ENCODE measurements around the gene MED13.
"Not testable (repeated sequence)": the region's sequence is repeated elsewhere in the genome, so short reads cannot be mapped to it uniquely, and the experiment has no call there.

MED13 gene

DNA sequence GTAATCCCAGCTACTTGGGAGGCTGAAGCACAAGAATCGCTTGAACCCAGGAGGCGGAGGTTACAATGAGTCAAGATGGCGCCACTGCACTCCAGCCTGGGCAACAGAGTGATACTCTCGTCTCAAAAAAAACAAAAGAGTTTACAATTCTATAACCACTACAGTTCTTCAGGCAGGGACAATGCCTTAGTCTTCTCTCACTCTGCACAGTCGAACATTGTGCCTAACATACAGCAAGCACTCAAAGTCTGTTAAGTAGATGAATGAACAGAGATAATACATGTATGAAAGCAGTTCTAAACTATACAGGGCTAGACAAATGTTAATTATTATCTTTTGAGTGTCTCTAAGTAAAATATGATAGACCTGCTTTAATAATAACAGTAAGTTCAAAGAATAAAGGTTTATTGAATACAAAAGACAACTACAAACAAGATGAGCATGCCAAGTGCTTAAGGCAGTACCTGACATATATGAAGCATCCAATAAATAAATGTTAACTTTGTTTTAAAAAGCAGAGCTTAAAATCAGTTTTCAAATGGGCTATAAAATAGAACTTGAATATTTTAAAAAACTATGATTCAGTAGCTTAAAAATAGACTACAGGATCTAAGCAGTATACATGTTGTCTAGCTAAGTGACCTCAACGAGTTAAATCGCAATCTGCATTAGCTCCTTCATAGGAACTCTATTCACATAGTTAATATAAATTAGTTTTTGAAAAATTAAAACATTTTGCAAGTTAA is 156.6 kb downstream of the MED13 start:
- DNase-seq (ENCODE audit: low spot score) (no peak), FAIRE-seq (no peak)

DNA sequence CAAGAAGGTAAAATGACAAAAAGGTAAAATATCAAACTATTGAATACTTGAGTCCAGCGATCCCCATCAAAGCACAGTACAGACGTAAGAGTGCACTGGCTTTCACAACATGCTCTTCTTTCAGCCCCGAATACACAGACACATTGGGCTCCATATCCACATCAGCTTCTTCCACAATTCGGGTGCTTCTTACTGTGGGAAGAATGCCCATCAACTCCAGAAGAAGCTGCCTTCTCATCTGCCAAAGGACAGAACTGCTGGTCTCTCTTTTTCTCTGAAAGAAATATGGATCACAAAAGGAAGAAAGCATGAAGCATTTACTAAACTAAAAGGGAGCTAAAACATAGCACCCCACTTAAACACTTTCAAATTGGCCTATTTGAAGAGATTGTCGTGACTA is 157.7 kb downstream of the MED13 start:
- DNase-seq (ENCODE audit: low spot score): no peak
- FAIRE-seq: no peak

DNA sequence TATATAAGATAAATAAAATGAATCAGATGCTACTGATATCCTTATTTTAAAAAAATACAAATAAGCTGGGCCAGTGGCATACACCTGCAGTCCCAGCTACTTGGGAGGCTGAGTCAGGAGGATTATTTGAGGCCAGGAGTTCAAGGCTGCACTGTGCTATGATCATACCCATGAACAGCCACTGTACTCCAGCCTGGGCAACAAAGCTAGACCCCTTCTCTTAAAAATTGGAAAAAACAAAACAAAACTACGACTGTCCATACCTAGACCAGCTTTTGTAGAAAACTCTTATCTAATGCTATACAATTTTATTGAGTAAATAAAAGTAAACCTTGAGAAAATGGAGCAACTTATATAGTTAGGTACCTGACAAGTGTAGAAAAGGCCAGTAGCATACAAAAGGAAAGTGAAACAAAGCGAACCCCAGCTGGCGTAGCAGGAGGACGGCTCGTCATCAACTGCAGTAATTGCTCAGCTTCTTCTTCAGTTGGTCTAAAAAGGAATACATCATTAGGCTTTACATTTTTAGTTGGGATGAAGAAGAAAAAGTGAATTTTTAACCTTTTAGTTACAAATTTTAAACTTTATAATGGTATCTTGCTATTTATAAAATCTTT is 160.9 kb downstream of the MED13 start:
- FAIRE-seq (no peak), DNase-seq (ENCODE audit: low spot score) (no peak)

DNA sequence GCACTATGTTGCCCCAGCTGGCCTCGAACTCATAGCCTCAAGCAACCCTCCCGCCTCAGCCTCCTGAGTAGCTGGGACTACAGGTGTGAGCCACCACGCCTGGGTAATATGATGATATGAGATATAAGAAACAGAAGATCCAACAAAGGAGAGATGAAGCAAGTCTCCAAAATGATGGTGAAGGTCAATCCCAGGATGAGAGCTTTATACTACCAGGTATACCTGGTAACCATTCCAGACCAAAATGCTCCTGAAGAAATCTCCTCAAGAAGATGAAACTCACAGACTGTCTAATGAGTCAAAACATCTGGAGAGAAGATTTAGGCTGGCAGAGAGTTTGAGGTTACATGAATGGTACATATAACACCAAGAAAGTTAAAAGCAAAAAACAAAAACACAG is 161.8 kb downstream of the MED13 start:
- FAIRE-seq (no peak), DNase-seq (ENCODE audit: low spot score) (no peak)

DNA sequence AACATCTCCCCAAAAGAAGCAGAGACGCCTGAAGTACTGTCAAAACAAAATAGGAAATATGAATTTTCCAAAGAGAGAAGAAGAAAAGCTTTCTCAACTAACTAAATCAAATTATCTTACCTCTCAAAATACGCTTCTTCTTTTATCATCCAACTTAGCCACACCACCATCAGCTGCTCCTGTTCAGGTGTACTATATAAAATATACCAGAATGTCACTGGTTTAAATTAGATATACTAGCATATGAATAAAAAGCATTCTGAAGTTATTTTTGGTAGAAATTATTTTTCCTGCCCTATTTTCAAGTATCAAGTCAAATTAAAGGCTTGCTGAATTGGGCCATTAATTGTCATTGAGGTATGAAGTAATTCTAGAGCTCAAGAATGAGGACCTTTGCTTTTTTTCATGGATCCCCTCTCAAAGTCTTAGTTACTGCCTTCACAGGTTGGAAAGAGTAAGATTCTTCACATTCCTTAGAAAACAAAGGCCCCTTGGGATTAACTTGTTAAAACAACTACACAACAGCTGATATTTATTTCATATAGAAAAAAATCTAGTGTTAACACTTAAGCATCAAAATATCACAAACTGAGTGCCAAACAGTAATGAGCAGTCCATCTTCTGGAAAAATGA is 167.4 kb downstream of the MED13 start:
- no peak for FAIRE-seq

DNA sequence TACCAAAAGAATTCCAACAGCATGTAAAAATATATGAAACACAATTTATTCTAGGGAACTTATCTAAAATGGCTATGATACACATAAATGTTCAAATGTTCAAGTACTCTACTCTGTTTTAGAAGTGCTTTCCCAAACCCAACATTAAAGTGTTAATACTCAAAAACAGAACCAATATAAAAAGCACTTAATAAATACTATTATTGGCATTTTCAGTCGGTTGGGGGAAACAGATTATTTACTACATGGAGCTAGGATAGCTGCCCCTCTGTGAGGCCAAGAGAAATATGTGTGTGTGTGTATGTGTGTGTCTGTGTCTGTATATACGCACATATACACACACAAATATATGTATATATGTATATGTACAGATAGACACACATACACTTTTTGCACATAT is 169.7 kb downstream of the MED13 start:
- FAIRE-seq (no peak), DNase-seq (ENCODE audit: low spot score) (no peak)

More for the DNA sequence above, 167.4 kb downstream of the MED13 start:
- DNase-seq (ENCODE audit: low spot score): no peak

DNA sequence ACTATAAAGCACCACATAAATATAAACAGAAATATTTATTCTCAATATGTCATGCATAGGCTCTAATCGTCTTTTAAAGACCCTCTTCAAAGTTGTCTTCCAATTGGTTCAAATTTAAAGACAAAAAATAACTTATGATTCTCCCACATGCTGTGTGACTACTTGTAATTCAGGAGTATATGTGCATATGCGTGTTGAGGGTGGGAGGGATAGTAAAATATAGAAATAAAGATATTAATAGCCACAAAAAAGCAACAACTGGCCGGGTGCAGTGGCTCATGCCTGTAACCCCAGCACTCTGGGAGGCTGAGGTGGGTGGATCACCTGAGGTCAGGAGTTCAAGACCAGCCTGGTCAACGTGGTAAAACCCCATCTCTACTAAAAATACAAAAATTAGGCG is 170.8 kb downstream of the MED13 start:
- not testable (repeated sequence) for DNase-seq (ENCODE audit: low spot score); FAIRE-seq
